ENCODE measurements around the gene KIF1A. TPM values are rescaled to one million over a fixed set of nuclear protein-coding genes. Genes with fewer than 3 reads are reported as not detected.

The KIF1A gene
- total and polyA plus RNA-seq, 2 donors (not counting 3 experiments of a cell fraction or from before 2014, with no cell fraction given), result 0.11 to 0.64 TPM

- H4K20me1 ChIP-seq (replicated peaks; ENCODE audit: control insufficient read depth, extremely low read depth, insufficient read depth, low read length), result no peaks in the 10 kb centered on the region
- no peaks in the 10 kb centered on the region for H3K4me1 ChIP-seq (ENCODE audit: control insufficient read depth, extremely low read depth, insufficient read depth, low read length)
- H3K27me3 ChIP-seq (ENCODE audit: control insufficient read depth in 2 of 2, insufficient read depth in 2 of 2, low read length in 2 of 2), result no peaks in the 10 kb centered on the region
- FAIRE-seq (no peak), DNase-seq (ENCODE audit: low read depth, low spot score) (no peak)
- no peak overlapping the region for H3K4me2 ChIP-seq (ENCODE audit: insufficient read depth, low read length)
- H3K36me3 ChIP-seq (ENCODE audit: control insufficient read depth in 2 of 2, extremely low read depth in 1 of 2, insufficient read depth in 2 of 2, low read length in 2 of 2), result no peaks in the 10 kb centered on the region
- H3K27ac ChIP-seq (ENCODE audit: insufficient read depth, low read depth, low read length), result no peak overlapping the region
- no peak overlapping the region for H2AFZ ChIP-seq (ENCODE audit: low read depth, low read length)
- H3K9me3 ChIP-seq (replicated peaks; ENCODE audit: control insufficient read depth, insufficient read depth, low read length), result no peaks in the 10 kb centered on the region
- no peaks in the 10 kb centered on the region for H3K9me1 ChIP-seq (replicated peaks; ENCODE audit: control insufficient read depth, extremely low read depth, insufficient read depth, low read length)
- intact Hi-C loops (cut with micrococcal nuclease) (no loop called here), dilution Hi-C loops (cut with MboI; ENCODE audit: extremely low pct_ligation_motif_present, low sequenced_read_pairs) (no loop called here)
- no peaks in the 10 kb centered on the region for H3K79me2 ChIP-seq (ENCODE audit: control insufficient read depth, insufficient read depth, low read length)
- no peak overlapping the region for H3K4me3 ChIP-seq (replicated peaks in 1 of 3; ENCODE audit: insufficient read depth in 1 of 3, low read depth in 1 of 3, low read length in 3 of 3)
- H3K9ac ChIP-seq (replicated peaks; ENCODE audit: extremely low read depth, insufficient read depth, low read length), result no peak overlapping the region
- POLR2A ChIA-PET, result no interaction called here
- TF ChIP-seq JUN (IDR thresholded peaks at IDR 0.05; ENCODE audit: borderline replicate concordance, insufficient read depth, insufficient read length, low read depth) (no peak), MYC (IDR thresholded peaks at IDR 0.05; ENCODE audit: low read depth, low read length) (no peak), CTCF (IDR thresholded peaks at IDR 0.05; ENCODE audit: extremely low read depth in 1 of 2, insufficient read depth in 1 of 2, low read depth in 1 of 2, low read length in 2 of 2) (no peak)
- CTCF ChIA-PET, result no interaction called here
- BruUV-seq (replicated peaks), result no TSS peak
Observed at GRCh38 chr2:240762249-240762648, 57.8 kb downstream of the KIF1A start.

GRCh38 chr2:240760576-240761246 is 59.3 kb downstream of the KIF1A start:
- intact Hi-C loops (cut with micrococcal nuclease) (no loop called here), dilution Hi-C loops (cut with MboI; ENCODE audit: extremely low pct_ligation_motif_present, low sequenced_read_pairs) (no loop called here)
- no peaks in the 10 kb centered on the region for H4K20me1 ChIP-seq (replicated peaks; ENCODE audit: control insufficient read depth, extremely low read depth, insufficient read depth, low read length)
- H3K4me1 ChIP-seq (ENCODE audit: control insufficient read depth, extremely low read depth, insufficient read depth, low read length), result no peaks in the 10 kb centered on the region
- no peaks in the 10 kb centered on the region for H3K36me3 ChIP-seq (ENCODE audit: control insufficient read depth in 2 of 2, extremely low read depth in 1 of 2, insufficient read depth in 2 of 2, low read length in 2 of 2)
- TF ChIP-seq MAX (IDR thresholded peaks at IDR 0.05; ENCODE audit: insufficient read depth, insufficient read length) (no peak), CTCF (IDR thresholded peaks at IDR 0.05; ENCODE audit: extremely low read depth in 1 of 2, insufficient read depth in 1 of 2, low read depth in 1 of 2, low read length in 2 of 2) (no peak), POLR2A (IDR thresholded peaks at IDR 0.05; ENCODE audit: low read depth, low read length) (no peak), MYC (IDR thresholded peaks at IDR 0.05; ENCODE audit: low read depth, low read length) (no peak)
- H3K4me2 ChIP-seq (ENCODE audit: insufficient read depth, low read length), result no peak overlapping the region
- H3K79me2 ChIP-seq (ENCODE audit: control insufficient read depth, insufficient read depth, low read length), result no peaks in the 10 kb centered on the region
- no peaks in the 10 kb centered on the region for H3K9me3 ChIP-seq (replicated peaks; ENCODE audit: control insufficient read depth, insufficient read depth, low read length)
- ChIA-PET POLR2A (no interaction called here), CTCF (interaction anchor here (0.6 kb wide), 1 partner anchor 52 kb away, joined by 3 read pairs; no protein-coding TSS in a partner anchor)
- FAIRE-seq (no peak), DNase-seq (ENCODE audit: low read depth, low spot score) (no peak)
- no peak overlapping the region for H2AFZ ChIP-seq (ENCODE audit: low read depth, low read length)
- H3K9ac ChIP-seq (replicated peaks; ENCODE audit: extremely low read depth, insufficient read depth, low read length), result no peak overlapping the region
- H3K27me3 ChIP-seq (ENCODE audit: control insufficient read depth in 2 of 2, insufficient read depth in 2 of 2, low read length in 2 of 2), result no peaks in the 10 kb centered on the region
- no peaks in the 10 kb centered on the region for H3K9me1 ChIP-seq (replicated peaks; ENCODE audit: control insufficient read depth, extremely low read depth, insufficient read depth, low read length)
- no peak overlapping the region for H3K4me3 ChIP-seq (replicated peaks in 1 of 3; ENCODE audit: insufficient read depth in 1 of 3, low read depth in 1 of 3, low read length in 3 of 3)
- H3K27ac ChIP-seq (ENCODE audit: insufficient read depth, low read depth, low read length), result no peak overlapping the region
- no TSS peak for BruUV-seq (replicated peaks)

Data from endothelial cell of umbilical vein (primary cell).